HG02763 (cell line): ENCODE measurements around the gene NSD2.

Experiments used
- ATAC-seq: cut with Tn5 transposase; IDR thresholded peaks from one replicate; pipeline ENCODE4 v1.9.1; 2021; ENCODE audit warnings: mild to moderate bottlenecking, moderate library complexity; ENCODE audit not compliant: unreplicated experiment

The NSD2 gene

DNA sequence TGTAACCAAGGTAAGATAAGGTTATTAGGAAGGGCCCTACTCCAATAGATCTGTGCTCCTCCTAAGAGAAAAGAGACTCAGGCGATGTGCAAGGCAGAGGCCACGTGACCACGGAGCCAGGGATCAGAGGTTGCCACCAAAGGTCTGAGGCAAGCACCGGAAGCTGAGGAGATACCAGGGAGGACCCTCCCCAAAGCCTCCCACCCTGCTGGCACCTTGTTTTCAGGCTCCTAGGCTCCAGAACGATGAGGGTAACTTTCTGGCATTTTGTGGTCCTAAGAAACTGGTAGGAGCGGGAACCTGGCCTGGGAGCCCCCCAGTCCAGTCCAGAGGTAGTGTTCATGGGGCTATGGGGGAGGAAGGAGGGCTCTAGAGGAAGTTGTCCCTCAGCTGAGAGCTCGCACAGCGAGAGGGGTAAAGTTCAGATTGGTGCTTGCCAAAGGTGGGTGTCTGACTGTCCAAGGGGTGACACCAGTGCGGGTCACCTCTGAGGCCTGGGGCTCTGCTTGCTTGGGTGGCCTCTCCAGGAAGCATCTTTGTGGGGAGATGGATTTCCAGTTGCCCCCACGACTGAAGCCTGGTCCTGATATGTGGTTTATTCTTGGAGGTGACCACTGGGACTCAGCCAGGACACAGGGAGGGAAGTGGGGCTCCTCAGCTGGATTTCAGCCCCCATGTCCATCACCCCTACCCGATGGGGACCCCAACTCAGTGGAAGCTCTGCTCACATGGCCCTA lies 7.7 kb upstream of the NSD2 start:
- ATAC-seq = no peak

DNA sequence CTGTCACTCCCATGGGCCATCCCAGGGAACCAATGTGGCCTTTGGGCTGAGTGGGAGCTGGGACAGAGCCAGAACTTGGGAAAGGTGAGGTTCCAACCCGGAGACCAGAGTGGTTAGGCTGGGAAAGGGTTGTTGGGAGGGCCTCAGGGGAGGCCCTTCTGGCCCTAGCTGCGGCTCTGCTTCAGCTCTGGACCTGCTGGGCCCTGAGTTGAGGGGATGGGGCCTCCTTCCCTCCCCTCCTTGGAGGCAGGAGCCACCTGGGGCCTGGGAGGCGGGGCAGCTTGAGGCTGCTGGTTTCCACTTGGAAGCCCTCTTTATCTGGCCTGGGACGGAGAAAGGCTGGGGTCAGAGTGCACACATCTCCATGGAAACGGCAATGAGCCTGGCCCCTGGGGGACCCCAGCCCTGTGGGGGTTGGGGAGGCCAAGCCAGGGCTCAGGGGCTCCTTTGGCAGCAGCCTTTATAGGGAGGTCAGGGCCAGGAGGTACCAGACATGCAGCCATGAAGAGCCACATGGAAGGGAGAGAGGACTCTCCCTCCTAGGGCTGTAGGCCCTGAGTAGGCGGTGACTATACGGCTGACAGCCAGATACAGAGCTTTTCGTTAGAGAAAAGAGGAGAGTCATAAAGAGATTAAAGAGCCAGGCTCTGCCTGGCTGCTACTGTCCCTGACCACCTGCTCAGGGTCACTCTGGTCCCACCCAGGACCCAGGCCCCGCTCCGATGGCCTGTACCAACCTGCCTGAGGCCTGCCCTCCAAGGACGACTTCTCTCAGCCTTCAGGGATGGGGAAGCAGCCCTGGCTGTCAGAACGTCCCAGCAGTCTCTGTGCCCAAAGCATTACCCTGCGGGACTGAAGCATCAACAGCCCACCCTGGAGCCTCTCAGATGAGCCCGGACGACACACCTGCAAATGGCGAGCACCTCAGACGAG lies 6.9 kb upstream of the NSD2 start:
- ATAC-seq = no peak

DNA sequence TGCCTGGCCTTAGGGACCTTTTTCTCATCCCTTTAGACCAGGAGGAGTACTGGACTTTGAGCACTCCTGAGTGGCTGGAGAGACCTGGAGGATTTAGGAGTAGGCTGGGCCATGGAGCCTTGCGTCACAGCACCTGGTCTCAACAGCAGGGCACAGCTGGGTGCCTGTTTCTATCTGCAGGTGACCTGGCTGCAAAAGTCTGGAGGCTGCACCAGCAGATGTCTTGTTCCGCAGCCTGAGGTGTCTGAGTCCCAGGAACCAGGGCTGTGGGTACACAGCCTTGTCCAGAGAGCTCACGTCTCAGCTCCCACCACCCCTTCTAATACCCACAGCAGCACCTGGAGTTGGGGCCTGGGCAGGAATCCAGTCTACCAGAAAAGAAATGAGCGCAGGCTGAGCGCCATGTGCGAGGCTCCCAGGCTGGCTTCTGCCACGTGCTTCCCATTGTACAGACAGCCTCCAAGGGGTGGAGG lies 5.0 kb upstream of the NSD2 start:
- ATAC-seq = no peak

DNA sequence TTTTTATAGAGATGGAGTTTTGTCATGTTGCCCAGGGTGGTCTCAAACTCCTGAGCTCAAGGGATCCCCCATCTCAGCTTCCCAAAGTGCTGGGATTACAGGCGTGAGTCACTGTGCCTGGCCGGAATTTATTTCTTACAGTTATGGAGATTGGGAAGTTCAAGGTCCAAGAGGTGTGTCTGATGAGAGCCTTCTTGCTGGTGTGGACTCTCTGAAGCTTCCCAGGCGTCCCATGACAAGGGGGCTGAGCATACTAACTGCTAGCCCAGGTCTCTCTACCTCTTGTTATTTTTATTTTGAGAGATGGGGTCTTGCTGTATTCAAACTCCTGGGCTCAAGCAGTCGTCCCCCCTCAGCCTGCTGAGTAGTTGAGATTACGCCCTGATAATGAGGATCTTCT lies 2.9 kb upstream of the NSD2 start:
- no peak for ATAC-seq

DNA sequence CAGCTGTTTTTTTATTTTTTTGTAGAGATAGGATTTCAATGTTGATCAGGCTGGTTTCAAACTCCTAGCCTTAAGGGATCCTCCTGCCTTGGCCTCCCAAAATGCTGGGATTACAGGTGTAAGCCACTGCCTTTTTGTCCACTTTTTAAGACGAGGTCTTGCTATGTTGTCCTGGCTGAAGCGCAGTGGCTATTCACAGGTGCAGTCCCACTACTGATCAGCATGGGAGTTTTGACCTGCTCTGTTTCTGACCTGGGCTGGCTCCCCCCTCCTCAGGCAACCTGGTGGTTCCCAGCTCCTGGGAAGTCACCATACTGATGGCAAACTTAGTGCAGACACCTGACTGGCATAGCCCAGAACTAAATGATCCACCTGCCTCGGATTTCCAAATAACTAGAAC lies 2.3 kb upstream of the NSD2 start:
- ATAC-seq = no peak

DNA sequence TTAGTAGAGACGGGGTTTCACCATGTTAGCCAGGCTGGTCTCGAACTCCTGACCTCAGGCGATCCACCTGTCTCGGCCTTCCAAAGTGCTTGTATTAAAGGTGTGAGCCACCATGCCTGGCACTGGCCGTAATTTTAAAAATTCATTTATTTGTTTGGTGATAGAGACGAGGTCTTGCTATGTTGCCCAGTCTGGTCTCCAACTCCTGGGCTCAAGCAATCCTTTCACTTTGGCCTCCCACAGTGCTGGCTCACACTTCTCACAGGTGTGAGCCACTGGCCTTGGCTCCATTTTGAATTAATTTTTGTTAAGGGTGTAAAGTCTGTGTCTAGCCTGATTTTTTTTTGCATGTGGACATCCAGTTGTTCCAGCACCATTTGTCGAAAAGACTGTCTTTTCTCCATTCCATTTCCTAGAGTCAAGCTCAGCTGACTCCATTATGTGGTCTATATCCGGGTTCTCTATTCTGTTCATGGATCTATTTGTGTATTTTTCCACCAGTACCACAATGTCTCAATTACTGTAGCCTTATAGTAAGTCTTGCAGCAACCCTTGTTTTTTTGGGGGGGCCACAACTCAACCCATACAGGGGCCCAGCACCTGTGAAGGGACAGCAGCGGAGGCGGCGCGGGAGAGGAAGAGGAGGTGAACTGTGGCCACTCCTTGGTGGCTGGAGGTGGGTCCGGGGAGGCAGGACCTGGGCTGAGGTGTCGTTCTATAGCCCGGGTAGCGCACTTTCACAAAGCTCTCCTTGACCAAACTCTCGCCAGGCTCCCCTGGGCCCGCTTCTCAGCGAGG lies 1.5 kb upstream of the NSD2 start:
- no peak for ATAC-seq

DNA sequence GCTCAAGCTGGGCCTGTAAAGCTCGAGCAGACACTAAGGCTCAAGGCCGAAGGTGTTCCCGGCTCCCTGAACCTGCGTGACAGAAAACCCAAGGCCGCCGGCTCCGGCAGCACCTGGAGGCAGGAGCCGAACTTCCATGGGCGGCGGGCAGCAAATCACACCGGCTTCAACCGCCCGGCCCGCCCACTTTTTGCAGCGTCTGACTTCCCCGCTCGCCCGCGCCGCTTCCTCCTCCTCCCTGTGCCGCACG lies 940 bp upstream of the NSD2 start:
- peak; percentile 36 for ATAC-seq

DNA sequence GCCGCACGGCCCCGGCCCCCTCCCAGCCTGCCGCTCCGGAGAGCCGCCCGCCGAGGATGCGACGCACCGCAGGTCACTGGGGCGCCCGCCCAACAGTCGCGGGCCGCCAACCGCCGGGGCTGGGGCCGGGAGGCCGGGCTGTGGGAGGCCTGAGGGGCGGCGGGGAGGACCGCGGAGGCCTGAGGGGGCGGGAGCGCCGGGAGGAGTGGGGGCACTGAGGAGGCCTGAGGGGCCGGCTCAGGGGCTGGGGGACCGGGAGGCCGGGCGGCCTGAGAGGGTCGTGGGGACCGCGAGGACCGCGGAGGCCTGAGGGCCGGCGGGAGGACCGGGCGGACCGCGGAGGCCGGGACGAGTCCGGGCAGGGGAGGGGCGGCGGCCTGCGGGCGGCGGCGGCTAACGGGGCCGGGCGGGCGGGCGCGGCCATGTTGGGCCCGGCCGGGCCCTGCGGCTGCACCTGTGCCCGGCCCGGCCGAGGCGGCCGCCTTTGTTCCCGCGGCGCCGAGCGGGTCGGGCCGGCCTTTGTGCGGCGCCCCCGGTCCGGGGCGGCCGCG lies 353 bp downstream of the NSD2 start:
- peak; percentile 2 for ATAC-seq

DNA sequence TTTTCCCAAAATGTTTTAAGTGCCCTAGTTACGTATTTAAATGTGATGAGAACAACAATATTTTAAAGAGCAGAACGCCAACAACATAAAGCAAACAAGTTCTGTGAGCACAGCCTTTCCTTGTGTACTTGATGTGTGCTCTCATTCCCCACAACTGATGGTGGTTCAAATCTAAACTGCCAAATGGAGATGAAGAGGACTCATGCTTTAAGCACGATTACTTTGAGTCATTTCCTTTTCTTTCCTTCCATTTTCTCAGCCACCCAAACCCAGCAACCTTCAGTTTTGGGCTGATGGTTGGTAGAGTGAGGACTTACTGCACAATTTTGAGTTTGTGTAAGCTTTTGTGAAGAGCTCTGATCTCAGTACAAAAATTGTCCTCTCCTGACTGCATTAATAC lies 1.7 kb downstream of the NSD2 start:
- no peak for ATAC-seq

DNA sequence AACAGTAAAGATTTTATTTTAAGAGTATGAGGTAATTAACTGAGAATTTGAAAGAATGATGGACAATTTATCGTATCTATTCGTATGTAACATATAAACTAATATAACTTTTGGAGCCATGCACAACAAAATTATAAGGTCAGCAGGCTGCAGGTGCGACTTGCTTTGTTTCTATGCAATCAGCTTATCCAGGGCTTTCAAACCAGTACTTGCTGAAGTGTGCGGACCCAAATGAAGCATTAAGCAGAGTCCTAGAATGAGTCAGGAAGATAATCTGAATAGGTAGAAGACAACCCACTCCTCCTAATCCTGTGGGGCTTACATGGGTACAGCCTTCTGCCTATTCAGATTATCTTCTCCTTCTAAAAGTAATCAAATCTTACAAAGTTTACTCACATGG lies 2.1 kb downstream of the NSD2 start:
- ATAC-seq = no peak

DNA sequence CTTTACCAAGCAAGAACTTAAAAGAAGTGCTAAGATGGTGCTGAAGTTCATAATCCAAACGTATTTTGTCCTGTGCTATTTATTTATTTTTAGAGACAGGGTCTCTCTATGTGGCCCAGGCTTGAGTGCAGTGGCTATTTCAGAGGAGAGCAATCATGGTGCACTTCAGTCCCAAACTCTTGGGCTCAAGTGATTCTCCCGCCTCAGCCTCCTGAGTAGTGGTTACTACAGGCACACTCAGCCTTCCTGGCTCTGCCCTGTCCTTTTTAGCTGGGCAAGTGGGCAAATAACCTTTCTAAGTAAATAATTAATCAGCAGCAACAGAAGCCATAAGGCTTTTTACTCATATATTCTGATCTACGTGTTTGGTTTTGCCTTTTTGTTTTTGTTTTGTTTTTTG lies 2.6 kb downstream of the NSD2 start:
- no peak for ATAC-seq

DNA sequence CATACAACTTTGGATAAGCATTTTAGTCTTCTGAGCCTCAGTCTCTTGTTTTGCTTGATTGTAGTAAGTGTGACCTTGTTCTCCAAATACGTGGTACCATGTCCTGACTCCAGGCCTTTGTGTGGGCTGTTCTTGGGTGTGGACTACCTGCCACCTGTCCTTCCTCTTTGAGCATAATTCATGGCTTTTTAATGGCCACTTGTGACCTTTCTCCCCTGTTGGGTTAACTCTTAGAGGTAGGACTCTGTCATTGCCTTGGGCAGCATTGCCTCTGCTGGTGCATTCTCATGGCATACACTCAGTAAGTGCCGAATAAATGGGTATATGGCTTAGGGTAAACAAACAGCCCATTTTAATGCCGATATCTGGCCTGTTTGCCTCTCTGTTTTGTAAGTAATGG lies 3.0 kb downstream of the NSD2 start:
- no peak for ATAC-seq

DNA sequence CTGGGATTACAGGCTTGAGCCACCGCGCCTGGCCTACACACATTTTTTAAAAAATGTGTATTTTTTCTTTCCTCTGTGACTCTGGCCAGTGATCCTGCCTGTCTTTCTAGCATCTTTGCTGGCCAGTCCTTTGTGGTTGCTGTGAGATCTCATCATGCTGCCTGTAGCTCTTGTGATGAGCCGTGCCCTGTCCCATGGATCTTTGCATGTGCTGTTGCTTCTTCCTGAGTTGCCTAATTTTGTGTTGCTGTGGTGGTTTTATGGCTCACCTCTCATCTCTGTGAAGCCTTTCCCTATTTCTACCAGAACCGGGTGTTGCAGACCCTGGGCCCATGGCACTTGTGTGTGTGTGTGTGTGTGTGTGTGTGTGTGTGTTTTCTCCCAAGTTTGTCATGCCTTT lies 8.3 kb downstream of the NSD2 start:
- no peak for ATAC-seq

DNA sequence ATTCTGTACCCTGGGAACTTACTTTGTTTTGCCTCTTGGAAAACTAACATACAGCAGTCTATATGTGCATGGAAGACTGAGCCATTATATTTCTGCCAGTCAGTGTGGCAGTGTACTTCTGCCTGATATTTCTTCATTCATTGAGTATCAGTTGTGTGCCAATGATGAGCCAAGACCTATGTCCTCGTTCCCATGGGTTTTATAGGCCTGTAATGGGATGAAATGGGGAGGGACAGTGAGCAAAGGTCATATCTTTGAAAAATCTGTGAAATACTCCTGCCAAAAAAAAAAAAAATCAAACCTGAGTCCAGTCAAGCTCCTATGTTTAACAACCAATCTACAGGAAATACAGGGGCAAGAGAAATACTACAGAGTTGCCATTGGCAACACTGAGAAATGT lies 9.1 kb downstream of the NSD2 start:
- no peak for ATAC-seq

DNA sequence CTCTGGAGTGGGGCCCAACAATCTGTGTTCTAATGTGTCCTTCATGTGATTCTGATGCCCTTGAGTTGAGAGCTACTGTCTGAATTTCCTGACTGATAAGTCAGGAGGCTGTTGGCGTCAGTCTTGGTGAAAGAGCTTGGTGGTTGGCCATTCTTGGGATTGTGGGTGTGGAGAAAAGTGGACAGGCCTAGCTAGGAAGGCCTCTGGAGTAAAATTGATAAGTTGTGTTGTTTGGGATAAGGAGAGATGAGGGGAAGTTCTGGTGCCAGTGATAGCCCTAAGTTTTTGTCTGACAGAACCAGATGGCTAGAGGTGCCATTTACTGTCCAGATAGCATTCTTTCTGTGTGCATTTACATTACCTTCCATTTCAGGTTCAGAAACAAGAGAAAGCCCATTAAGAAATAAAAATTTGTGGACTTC lies 11.7 kb downstream of the NSD2 start:
- ATAC-seq = no peak

DNA sequence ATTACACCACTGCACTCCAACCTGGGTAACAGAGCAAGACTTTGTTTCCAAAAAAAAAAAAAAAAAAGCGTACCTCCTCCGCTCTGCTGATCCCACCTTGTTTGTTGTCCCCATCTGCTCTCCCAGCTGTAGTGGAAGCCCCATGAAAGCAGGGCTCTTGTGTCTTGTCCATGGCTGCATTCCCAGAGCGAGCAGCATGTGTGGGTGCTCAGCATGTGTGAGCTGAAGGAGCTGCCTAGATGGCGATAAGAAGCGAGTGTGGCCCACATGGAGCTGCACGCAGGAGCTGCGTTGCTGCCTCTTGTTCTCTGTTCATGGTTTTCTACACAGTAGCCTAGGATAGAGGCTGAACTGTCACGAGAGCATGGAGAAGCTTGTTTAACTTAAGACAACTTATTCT lies 12.4 kb downstream of the NSD2 start:
- no peak for ATAC-seq

DNA sequence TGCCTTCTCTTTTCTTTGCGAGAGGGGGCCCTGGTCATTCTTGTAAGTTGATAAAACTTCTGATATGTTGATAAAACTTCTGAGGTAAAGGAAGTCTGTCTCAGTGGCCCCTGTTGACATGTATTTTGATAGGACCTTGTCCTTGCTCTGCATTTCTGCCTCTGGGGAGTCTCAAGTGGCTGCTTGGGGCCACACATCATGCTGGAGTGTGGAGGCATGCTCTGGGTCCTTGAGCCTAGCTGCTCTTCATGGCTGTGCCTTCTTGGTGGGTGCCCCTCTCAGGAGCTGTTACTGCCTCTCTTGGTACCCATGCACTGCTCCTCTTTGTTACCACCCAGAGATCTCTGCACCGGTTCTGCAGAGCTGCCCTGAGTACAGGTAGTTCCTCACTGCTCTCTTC lies 14.2 kb downstream of the NSD2 start:
- ATAC-seq = no peak

DNA sequence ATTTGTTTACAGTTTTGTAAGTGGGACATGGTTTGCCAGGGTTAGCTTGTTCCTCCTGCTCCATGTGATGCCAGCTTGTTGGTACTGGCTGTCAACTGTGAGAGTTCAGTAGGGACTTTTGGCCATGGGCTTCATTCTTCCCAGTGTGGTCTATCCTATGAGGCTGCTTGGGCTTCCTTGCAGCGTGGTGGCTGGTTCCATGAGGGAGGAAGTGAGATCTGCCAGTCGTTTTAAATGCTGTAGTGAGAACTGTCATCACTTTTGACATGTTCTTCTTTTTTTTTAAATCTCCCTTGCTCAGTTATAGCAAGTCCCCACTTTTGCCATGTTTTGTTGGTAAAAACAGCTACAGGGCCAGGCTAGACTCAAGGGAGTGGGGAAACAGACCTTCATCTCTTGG lies 15.9 kb downstream of the NSD2 start:
- ATAC-seq = no peak

DNA sequence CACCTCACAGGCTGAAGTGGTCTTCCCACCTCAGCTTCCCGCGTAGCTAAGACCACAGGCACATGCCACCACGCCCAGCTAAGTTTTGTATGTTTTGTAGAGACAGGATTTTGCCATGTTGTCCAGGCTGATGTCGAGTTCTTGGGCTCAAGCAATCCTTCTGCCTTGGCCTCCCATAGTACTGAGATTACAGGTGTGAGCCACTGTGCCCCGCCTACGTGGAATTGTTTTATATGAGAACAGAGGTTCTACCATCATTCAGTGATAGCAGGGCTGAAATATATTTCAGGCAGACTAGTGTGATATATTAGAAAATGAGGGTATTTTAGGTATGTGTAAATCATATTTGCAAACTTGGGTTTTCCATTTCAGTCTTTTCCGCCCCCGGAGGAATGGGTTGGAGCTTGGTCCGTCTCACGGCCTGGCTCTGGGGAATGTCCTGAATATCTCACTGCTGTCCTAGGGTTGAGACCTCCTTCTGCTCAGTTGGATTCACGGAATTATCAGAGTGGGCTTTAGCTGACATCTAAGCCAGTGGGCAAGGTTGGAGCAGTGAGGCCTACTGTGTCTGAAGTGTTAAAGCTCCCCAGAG lies 19.9 kb downstream of the NSD2 start:
- no peak for ATAC-seq

DNA sequence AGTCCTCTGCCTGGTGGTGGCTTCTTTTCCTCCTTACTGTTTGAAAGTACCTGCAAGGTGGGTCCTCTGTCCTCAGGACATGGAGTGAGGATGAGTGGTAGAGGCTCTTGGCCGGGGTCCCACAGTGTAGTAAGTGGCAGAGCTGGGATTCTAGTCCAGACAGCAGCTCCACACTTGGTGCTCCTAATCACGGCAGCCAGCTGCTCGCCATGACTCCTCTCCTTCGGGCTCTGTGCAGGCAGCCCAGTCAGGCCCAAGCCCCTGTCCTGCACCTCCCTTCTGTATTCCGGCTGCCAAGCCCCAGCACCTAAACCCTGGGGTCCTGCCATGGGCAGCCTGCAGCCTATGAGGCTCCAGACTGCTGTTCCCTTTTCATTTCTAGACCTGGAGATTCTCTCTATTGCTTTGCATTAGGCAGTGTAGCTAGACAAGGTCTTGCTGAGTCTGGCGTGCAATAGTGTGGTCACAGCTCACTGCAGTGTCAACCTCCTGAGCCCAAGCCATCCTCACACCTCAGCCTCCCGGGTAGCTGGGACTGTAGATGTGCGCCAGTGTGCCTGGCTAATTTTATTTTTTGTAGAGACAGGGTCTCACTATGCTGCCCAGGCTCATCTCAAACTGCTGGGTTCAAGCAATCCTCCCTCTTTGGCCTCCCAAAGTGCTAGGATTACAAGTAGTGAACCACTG lies 24.9 kb downstream of the NSD2 start:
- no peak for ATAC-seq

DNA sequence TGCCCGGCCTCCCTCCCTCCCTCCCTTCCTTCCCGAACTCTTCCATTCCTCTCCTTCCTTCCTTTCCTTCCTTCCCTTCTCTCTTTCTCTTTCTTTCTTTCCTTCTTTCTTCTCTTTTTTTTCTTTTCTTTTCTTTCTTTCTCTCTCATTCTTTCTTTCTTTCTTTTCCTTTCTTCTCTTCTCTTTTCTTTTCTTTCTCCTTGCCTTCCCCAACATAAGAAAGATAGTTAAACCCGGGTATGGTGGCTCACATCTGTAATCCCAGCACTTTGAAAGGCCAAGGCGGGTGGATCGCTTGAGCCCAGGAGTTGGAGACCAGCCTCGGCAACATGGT lies 25.4 kb downstream of the NSD2 start:
- ATAC-seq = no peak
